Activated CD4-positive, alpha-beta T cell treated with anti-CD3 and anti-CD28 coated beads, Interleukin-2, amount 50 U/mL, for 1 hour (primary cell): ENCODE measurements around the gene PEX14.

ENCODE experiments used
- DNase-seq: peaks from one replicate; pipeline ENCODE4 v3.0.0-alpha.2; 2020

Gene PEX14

GRCh38 chr1:10555635-10556429, 81.1 kb downstream of the PEX14 start:
- no peak for DNase-seq

- DNase-seq, result no peak
Measured at GRCh38 chr1:10556430-10557005, 81.8 kb downstream of the PEX14 start.

- no peak for DNase-seq
Measured at GRCh38 chr1:10557714-10558113, 83.0 kb downstream of the PEX14 start.

DNA sequence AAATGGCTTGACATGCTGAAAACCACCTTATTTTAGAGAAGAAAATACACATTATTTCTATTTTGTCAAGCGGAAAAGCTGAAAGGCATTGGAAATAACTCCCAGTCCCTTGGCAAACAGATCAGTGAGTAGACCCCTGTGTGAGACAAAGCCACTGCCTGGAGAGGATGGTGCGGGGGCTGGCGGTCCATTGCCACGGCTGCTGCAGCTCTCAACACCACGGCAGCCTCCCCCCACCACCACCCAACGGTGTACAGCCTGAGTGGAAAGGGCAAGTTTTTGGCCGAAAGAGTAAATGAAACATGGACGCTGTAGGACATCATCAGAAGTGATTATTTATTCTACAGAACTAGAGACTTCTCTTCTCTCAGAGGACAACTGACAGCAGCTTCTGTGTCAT, 84.6 kb downstream of the PEX14 start:
- DNase-seq, result no peak

- DNase-seq, result no peak
Measured at GRCh38 chr1:10561497-10561896, 86.7 kb downstream of the PEX14 start.

GRCh38 chr1:10561955-10562354, 87.2 kb downstream of the PEX14 start:
- no peak for DNase-seq

GRCh38 chr1:10564063-10564462, 89.3 kb downstream of the PEX14 start:
- no peak for DNase-seq

GRCh38 chr1:10569531-10569930, 94.8 kb downstream of the PEX14 start:
- no peak for DNase-seq

GRCh38 chr1:10575616-10576015, 100.9 kb downstream of the PEX14 start:
- no peak for DNase-seq

GRCh38 chr1:10578070-10578469, 103.3 kb downstream of the PEX14 start:
- DNase-seq, result no peak

DNA sequence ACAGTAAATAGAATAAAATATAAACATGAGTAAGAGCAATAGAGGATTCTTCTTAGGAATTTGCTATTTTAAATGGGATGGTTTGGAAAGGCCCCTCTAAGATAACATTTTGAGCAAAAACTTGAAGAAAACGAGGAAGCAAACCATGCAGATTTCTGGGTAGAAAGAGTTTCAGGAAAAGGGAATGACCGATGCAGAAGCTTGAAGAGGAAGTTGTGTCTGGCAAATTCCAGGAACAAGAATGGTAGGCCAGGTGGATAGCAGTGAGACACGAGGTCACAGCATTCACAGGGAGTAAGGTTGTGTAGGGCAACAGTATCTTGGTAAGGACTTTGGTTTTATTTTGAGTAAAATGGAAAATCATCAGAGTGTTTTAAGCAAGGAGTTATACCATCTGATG, 108.9 kb downstream of the PEX14 start:
- DNase-seq, result no peak

DNA sequence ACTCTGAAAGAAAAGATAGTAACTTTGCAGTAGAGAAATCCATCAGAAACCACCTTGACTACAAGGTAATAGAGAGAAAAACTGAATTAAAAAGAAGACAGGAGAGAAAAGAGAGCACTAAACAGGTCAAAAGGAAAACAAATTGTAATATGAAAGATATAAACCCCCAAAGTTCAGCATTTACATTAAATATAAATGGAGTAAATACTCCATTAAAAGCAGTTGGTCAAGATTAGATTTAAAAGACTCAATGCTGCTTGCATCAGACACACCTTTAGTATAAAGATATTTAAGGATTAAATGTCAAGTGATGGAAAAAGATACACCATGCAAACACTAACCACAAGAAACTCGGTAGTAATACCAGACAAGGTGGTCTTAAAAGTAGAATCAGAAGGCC, 110.5 kb downstream of the PEX14 start:
- no peak for DNase-seq

DNA sequence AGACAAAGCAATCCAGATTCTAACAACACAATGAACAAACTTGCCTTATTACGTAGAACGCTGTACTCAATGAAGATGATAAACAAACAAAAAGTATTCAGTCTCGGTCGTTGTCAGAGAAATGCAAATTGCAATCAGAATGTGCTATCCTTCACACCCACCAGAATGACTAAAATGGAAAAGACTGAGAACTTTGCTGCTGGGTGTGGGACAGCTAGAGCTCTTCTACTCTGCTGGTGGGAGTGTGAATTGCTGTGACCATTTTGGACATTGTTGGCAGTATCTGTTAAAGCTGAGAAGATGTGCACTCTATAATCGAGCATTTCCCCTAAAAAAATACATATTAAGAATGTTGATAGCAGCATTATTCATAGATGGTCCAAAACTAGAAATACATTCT, 111.4 kb downstream of the PEX14 start:
- no peak for DNase-seq

- DNase-seq, result no peak
Measured at GRCh38 chr1:10588640-10589039, 113.9 kb downstream of the PEX14 start.

DNA sequence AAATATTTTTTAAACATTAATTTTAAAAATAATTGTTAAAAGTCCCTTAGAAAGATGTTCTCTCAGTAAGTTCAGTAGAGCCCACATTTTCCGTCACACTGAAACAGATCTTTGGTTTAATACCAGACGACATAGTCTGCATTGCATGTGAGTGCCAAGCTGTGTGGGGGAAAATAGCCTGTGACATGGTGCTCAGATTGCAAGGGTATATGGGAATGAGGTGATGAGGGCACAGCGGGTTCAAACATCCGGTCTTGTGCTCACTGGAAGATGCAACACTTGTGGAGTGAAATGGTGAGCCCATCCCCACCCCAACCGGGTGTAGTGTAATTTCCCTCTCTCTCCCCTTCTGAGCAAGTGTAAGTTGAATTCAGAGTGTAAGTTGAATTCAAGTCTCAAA, 114.3 kb downstream of the PEX14 start:
- no peak for DNase-seq

GRCh38 chr1:10591010-10591409, 116.3 kb downstream of the PEX14 start:
- no peak for DNase-seq

GRCh38 chr1:10592373-10592772, 117.6 kb downstream of the PEX14 start:
- DNase-seq, result no peak

- DNase-seq, result no peak
Measured at GRCh38 chr1:10593750-10594149, 119.0 kb downstream of the PEX14 start.

DNA sequence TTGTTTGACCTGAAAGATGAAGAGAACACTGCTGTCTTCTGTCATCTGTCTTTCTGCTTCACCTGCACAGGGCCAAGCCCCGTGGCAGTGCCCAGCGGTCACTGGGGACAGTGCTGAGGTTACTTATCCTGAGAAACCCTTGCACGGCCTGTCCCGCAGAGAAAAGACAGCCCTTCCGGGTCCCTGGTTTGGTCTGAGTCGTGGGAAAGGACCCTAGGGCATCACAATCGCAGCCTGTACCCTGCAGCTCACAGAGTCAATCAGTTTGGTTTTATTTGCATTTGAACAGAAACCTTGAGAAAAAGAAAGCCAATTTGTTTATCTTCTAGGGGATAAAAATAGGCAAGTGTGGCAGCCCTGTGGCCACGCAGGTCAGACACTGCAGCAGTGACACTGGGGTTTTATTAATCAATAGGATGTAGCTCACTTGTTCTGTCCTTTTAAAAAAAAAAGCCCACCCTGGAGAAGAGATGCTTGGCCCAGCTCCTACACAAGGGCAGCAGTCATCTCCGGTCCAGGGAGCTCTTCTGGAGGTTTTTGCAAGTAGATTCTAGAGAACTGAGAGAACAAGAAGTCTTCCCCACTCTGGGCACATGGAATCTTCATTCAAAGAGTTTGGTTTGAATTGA, 120.0 kb downstream of the PEX14 start:
- DNase-seq, result no peak

DNA sequence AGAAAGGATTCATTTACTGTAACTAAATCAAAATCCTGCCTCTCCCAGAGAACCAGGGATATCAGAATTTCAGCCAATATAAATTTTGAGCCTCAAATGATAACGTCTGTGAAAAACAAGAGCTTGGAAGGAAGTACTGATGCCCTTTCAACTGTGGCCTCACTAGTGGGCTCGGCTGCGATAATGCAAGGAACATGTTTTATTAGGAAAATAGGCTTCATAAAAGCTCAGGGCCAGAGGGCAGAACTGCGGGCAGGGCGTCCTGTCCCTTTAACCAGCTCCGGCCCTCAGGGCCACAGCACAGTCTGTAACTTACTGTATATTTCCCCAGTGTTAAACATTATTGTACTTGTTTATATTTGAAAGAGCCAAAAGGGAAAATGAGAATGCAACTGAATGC, 122.0 kb downstream of the PEX14 start:
- DNase-seq, result no peak

GRCh38 chr1:10597492-10598388, 123.0 kb downstream of the PEX14 start:
- no peak for DNase-seq

DNA sequence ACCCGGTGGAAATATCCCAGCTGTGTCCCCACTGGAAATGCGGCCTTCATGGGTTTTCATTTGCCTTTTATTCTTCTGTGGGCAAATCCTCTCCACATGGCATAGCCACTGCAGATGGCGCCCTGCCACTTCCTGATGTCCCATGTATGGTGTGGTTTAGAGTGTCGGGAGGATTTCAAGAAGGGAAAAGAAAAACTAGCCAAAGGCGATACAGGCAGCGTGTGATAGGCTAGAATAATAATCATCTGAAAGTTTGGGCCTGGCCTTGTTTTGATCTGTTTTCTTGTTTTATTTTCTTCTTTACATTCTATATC, 123.6 kb downstream of the PEX14 start:
- no peak for DNase-seq

- no peak for DNase-seq
Measured at GRCh38 chr1:10599194-10599861, 124.6 kb downstream of the PEX14 start.
